GM12878 (cell line): ENCODE measurements around the gene LPGAT1. TPM values are rescaled to one million over a fixed set of nuclear protein-coding genes. Genes with fewer than 3 reads are reported as not detected.

Experiments
- ATAC-seq: fragments of 200-7000 bp; cut with Tn5 transposase; 3 replicates; pipeline ENCODE4 v1.9.1; 2020; ENCODE audit warnings: mild to moderate bottlenecking, moderate library complexity
- BruUV-seq: library from RNA; stranded (reverse); fragments of 400-500 nt; replicated peaks from 2 replicates; lab custom pipeline; 2021; lab: Mats Ljungman, UMichigan
- CTCF ChIA-PET: fragments of 300-600 bp; sonication (Branson Sonifier 250); formaldehyde crosslinking; extraction: SDS; loops from one replicate; lab custom pipeline; 2021; ENCODE audit warnings: inconsistent platforms; lab: Yijun Ruan, JAX
- POLR2A ChIA-PET: fragments of 350-600 bp; formaldehyde crosslinking; extraction: SDS; loops from one replicate; lab custom pipeline; 2021; ENCODE audit warnings: inconsistent platforms; lab: Charles Lee
- RAD21 ChIA-PET: fragments of 300-600 bp; sonication (Branson Sonifier 250); formaldehyde crosslinking; loops from one replicate; lab custom pipeline; 2023; ENCODE audit warnings: antibody characterized with exemption; ENCODE audit not compliant: unreplicated experiment; lab: Charles Lee
- SMC1A ChIA-PET: fragments of 300-600 bp; sonication (Branson Sonifier 250); formaldehyde crosslinking; loops from one replicate; lab custom pipeline; 2023; ENCODE audit not compliant: unreplicated experiment, uncharacterized antibody; lab: Charles Lee
- DNase-seq: peaks from one replicate; pipeline ENCODE4 v3.0.0-alpha.2; 2011; ENCODE audit warnings: low read depth, low spot score
- FAIRE-seq: peaks from 3 replicates; lab custom pipeline; 2011; peaks lifted over from hg19 to GRCh38; lab: Jason Lieb, UNC
- H2AFZ ChIP-seq: 2 replicates; pipeline ENCODE4 v1.6.0; 2011; ENCODE audit warnings: low read depth, low read length, control low read depth; ENCODE audit not compliant: control insufficient read depth
- H3K27ac ChIP-seq: 2 replicates; pipeline ENCODE4 v1.5.1; 2011; ENCODE audit warnings: control low read depth; ENCODE audit not compliant: control insufficient read depth, insufficient read depth
- H3K27me3 ChIP-seq, 2 experiments: replicated peaks in 1 of 2; 2 replicates each; pipeline versions ENCODE4 v1.6.0 to v1.6.1; 2011; ENCODE audit warnings: low read length in 1 of 2; ENCODE audit not compliant: control insufficient read depth in 2 of 2, insufficient read depth in 2 of 2
- H3K36me3 ChIP-seq, 2 experiments: 2 replicates each; pipeline ENCODE4 v1.5.1; 2011; ENCODE audit warnings: low read length in 1 of 2; ENCODE audit not compliant: control insufficient read depth in 2 of 2, insufficient read depth in 2 of 2
- H3K4me1 ChIP-seq: 2 replicates; pipeline ENCODE4 v1.6.1; 2011; ENCODE audit warnings: mild to moderate bottlenecking, low read length, moderate library complexity, mixed read lengths; ENCODE audit not compliant: control insufficient read depth, insufficient read depth
- H3K4me2 ChIP-seq: 2 replicates; pipeline ENCODE4 v1.6.0; 2011; ENCODE audit warnings: control low read depth; ENCODE audit not compliant: control insufficient read depth, insufficient read depth
- H3K4me3 ChIP-seq: fragments of 200-600 bp; sonication (generic); 2 replicates; pipeline ENCODE4 v1.5.1; 2016
- H3K79me2 ChIP-seq: 2 replicates; pipeline ENCODE4 v1.6.0; 2011; ENCODE audit warnings: low read length; ENCODE audit not compliant: control insufficient read depth, insufficient read depth
- H3K9ac ChIP-seq: 2 replicates; pipeline ENCODE4 v1.8.0; 2011; ENCODE audit warnings: low read length, control low read depth, mixed read lengths; ENCODE audit not compliant: control insufficient read depth, insufficient read depth
- H3K9me3 ChIP-seq: replicated peaks from 3 replicates; pipeline ENCODE4 v1.5.1; 2011; ENCODE audit warnings: mild to moderate bottlenecking, low read length; ENCODE audit not compliant: control insufficient read depth, insufficient read depth
- H4K20me1 ChIP-seq: 2 replicates; pipeline ENCODE4 v1.6.0; 2011; ENCODE audit not compliant: control insufficient read depth, insufficient read depth
- ATF7 ChIP-seq: fragments of 450-650 bp; IDR thresholded peaks from 2 replicates; pipeline ENCODE4 v1.6.1; 2016; ENCODE audit warnings: low read depth, mild to moderate bottlenecking
- CHD4 ChIP-seq: fragments of 200-600 bp; sonication (generic); IDR thresholded peaks from 2 replicates; pipeline ENCODE4 v1.6.1; 2016; ENCODE audit warnings: mild to moderate bottlenecking
- FOXM1 ChIP-seq: IDR thresholded peaks from 2 replicates; pipeline ENCODE4 v1.6.1; 2012; ENCODE audit warnings: low read depth, mild to moderate bottlenecking, inconsistent platforms, low read length, moderate library complexity
- HDGF ChIP-seq: fragments of 450-650 bp; IDR thresholded peaks from 2 replicates; pipeline ENCODE4 v1.6.1; 2016; ENCODE audit warnings: antibody characterized with exemption
- NR2F1 ChIP-seq: fragments of 450-650 bp; conservative IDR thresholded peaks from 2 replicates; pipeline ENCODE4 v1.6.1; 2017; ENCODE audit warnings: mild to moderate bottlenecking
- RAD51 ChIP-seq: fragments of 450-650 bp; IDR thresholded peaks from 2 replicates; pipeline ENCODE4 v1.6.1; 2016; ENCODE audit warnings: moderate library complexity, mild to moderate bottlenecking, inconsistent platforms
- RFX5 ChIP-seq: IDR thresholded peaks from 2 replicates; pipeline ENCODE4 v1.6.1; 2011; ENCODE audit warnings: low read depth, low read length, improper control_type of control experiment
- TBL1XR1 ChIP-seq: IDR thresholded peaks from 2 replicates; pipeline ENCODE4 v1.6.1; 2012; ENCODE audit warnings: low read depth, low read length, improper control_type of control experiment
- TCF12 ChIP-seq: IDR thresholded peaks from 2 replicates; pipeline ENCODE4 v1.6.1; 2011; ENCODE audit warnings: low read depth, mild to moderate bottlenecking, low read length
- WRNIP1 ChIP-seq: IDR thresholded peaks from 2 replicates; pipeline ENCODE4 v1.6.1; 2011; ENCODE audit warnings: low read depth, low read length, improper control_type of control experiment, borderline replicate concordance
- ZNF384 ChIP-seq: IDR thresholded peaks from 2 replicates; pipeline ENCODE4 v1.6.1; 2012; ENCODE audit warnings: low read depth, mild to moderate bottlenecking, low read length, improper control_type of control experiment, borderline replicate concordance
- WGBS: methylation state at CpG from one replicate; pipeline ENCODE4 v1.1.6; 2016; ENCODE audit warnings: low lambda C conversion rate; ENCODE audit not compliant: insufficient replicate concordance, insufficient coverage; ENCODE audit errors: missing lambda C conversion rate; 5-methylcytosine and 5-hydroxymethylcytosine counted together
- in situ Hi-C: fragments of 300-500 bp; cut with MboI; formaldehyde crosslinking; loops from 9 replicates; pipeline ENCODE4 v1.14.3; 2018; ENCODE audit warnings: mixed read lengths
- intact Hi-C: fragments of 100-400 bp; cut with micrococcal nuclease; formaldehyde crosslinking; loops from one replicate; pipeline ENCODE4 v1.14.2; 2022; ENCODE audit not compliant: unreplicated experiment
- polyA plus RNA-seq, 11 experiments: library from polyadenylated mRNA; depleted of rRNA in 4 of 11; unstranded in 6 of 11; stranded (reverse) in 5 of 11; fragments of >200 nt; fragmentation: Nextera tagmentation in 4 of 11; fragmentation: Illumina TruSeq in 1 of 11; extraction: Ambion mirVana in 4 of 11; extraction: Trizol in 1 of 11; gene quantifications; 1 replicate in 1 of 11; 2 replicates in 10 of 11; pipeline versions ENCODE4 v1.2.1 to v1.2.3, GENCODE V29; 2011 to 2016; ENCODE audit warnings: inconsistent platforms in 2 of 11, missing spikeins in 2 of 11, low read depth in 1 of 11
- total RNA-seq, 4 experiments: library from RNA; depleted of rRNA in 3 of 4; stranded (reverse); fragments of >200 nt in 3 of 4; fragmentation: Illumina TruSeq in 1 of 4; extraction: Trizol in 1 of 4; gene quantifications; 2 replicates each; pipeline versions ENCODE4 v1.2.1 to v1.2.3, GENCODE V29; 2013 to 2021
- TF ChIP-seq, protein P1 (sequence below): fragments of 450-650 bp; IDR thresholded peaks from 2 replicates; pipeline ENCODE4 v1.6.1; 2017; ENCODE audit warnings: mild to moderate bottlenecking, moderate library complexity
- TF ChIP-seq, protein P2 (sequence below): fragments of 450-650 bp; IDR thresholded peaks from 2 replicates; pipeline ENCODE4 v1.6.1; 2017; ENCODE audit warnings: borderline replicate concordance
- TF ChIP-seq, protein P3 (sequence below): IDR thresholded peaks from 2 replicates; pipeline ENCODE4 v1.6.1; 2012; ENCODE audit warnings: low read depth, low read length, improper control_type of control experiment

LPGAT1 gene
- total and polyA plus RNA-seq, 10 of the 15 experiments (the other 5 are each of a cell fraction or from before 2014, with no cell fraction given), result 5.8 to 40.6 (median 19.2) TPM

DNA sequence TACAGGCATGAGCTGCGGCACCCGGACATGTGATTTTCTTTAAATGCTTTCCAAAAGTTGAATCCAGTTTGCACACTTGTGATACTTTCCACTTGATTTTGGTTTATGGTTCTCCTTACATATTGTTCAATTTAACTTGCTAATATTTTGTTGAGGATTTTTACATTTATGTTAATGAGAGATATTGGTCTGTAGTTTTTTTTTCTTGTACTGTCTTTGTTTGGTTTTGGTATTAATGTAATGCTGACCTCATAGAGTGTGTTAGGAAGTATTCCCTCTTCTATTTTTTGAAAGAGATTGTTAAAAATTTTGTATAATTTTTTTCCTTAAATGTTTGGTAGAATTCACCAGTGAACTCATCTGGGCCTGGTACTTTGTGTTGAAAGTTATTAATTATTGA is 34.6 kb upstream of the LPGAT1 start:
- no peaks in the 10 kb centered on the region for H3K36me3 ChIP-seq
- H3K79me2 ChIP-seq, result no peaks in the 10 kb centered on the region
- no peak overlapping the region for H3K4me3 ChIP-seq
- no peak for TF ChIP-seq RAD51
- TF ChIP-seq, all 136 proteins: peak for 0
- intact Hi-C loops (no loop called here), in situ Hi-C loops (no loop called here)
- DNase-seq (no peak), ATAC-seq (no peak), FAIRE-seq (no peak)
- 95% methylated on average over 2 of the region's 2 CpGs for WGBS
- ChIA-PET SMC1A (interaction anchor here (0.6 to 0.7 kb wide), 2 partner anchors 112 to 1171 kb away, joined by 3 read pairs; no protein-coding TSS in a partner anchor), RAD21 (no interaction called here), CTCF (interaction anchor here (1.0 kb wide), 1 partner anchor 184 kb away, joined by 4 read pairs; no protein-coding TSS in a partner anchor), POLR2A (no interaction called here)
- H2AFZ ChIP-seq, result no peak overlapping the region
- no peaks in the 10 kb centered on the region for H4K20me1 ChIP-seq
- H3K9ac ChIP-seq, result no peak overlapping the region
- H3K4me2 ChIP-seq, result no peak overlapping the region
- H3K27me3 ChIP-seq, result no peaks in the 10 kb centered on the region
- no TSS peak for BruUV-seq
- no peak overlapping the region for H3K27ac ChIP-seq
- H3K9me3 ChIP-seq, result no peaks in the 10 kb centered on the region; the same call in 1 of the 3 replicates
- no peaks in the 10 kb centered on the region for H3K4me1 ChIP-seq

DNA sequence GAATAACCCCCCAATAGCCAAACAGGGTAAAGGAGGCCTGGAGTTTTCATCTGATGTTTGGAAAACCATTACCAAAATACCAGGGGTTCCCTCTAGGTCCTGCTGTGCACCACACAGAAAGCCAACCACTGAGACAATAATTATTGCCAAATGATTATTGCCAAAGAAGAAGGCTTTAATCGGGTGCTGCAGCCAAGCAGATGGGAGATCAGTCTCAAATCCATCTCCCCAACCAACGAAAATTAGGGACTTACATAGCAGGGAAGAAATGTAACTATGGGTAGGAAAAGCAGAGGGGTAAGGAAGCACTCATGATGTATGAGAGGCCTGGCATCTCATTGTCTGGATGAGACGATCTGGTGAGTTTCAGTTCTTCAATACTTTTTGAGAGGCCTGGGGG is 28.8 kb upstream of the LPGAT1 start:
- H3K36me3 ChIP-seq, result no peaks in the 10 kb centered on the region
- no peak overlapping the region for H3K4me3 ChIP-seq
- H4K20me1 ChIP-seq, result no peaks in the 10 kb centered on the region
- no peak overlapping the region for H2AFZ ChIP-seq
- no peaks in the 10 kb centered on the region for H3K4me1 ChIP-seq
- H3K27me3 ChIP-seq, result no peaks in the 10 kb centered on the region
- intact Hi-C loops, result no loop called here
- DNase-seq (no peak), FAIRE-seq (no peak), ATAC-seq (no peak)
- H3K4me2 ChIP-seq, result no peak overlapping the region
- WGBS, result 35% methylated on average over 3 of the region's 3 CpGs
- no peak overlapping the region for H3K9ac ChIP-seq
- in situ Hi-C loops, result no loop called here
- POLR2A ChIA-PET, result no interaction called here
- H3K9me3 ChIP-seq, result peaks cover 3% of the 10 kb centered on the region; the same call in 2 of the 3 replicates
- CTCF ChIA-PET, result no interaction called here
- no TSS peak for BruUV-seq
- SMC1A ChIA-PET, result no interaction called here
- RAD21 ChIA-PET, result no interaction called here
- no peaks in the 10 kb centered on the region for H3K79me2 ChIP-seq
- no peak overlapping the region for H3K27ac ChIP-seq
- TF ChIP-seq ZNF384, result no peak
- TF ChIP-seq, protein P1, sequence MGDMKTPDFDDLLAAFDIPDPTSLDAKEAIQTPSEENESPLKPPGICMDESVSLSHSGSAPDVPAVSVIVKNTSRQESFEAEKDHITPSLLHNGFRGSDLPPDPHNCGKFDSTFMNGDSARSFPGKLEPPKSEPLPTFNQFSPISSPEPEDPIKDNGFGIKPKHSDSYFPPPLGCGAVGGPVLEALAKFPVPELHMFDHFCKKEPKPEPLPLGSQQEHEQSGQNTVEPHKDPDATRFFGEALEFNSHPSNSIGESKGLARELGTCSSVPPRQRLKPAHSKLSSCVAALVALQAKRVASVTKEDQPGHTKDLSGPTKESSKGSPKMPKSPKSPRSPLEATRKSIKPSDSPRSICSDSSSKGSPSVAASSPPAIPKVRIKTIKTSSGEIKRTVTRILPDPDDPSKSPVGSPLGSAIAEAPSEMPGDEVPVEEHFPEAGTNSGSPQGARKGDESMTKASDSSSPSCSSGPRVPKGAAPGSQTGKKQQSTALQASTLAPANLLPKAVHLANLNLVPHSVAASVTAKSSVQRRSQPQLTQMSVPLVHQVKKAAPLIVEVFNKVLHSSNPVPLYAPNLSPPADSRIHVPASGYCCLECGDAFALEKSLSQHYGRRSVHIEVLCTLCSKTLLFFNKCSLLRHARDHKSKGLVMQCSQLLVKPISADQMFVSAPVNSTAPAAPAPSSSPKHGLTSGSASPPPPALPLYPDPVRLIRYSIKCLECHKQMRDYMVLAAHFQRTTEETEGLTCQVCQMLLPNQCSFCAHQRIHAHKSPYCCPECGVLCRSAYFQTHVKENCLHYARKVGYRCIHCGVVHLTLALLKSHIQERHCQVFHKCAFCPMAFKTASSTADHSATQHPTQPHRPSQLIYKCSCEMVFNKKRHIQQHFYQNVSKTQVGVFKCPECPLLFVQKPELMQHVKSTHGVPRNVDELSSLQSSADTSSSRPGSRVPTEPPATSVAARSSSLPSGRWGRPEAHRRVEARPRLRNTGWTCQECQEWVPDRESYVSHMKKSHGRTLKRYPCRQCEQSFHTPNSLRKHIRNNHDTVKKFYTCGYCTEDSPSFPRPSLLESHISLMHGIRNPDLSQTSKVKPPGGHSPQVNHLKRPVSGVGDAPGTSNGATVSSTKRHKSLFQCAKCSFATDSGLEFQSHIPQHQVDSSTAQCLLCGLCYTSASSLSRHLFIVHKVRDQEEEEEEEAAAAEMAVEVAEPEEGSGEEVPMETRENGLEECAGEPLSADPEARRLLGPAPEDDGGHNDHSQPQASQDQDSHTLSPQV, result no peak
- TF ChIP-seq HDGF, result no peak
- no peak for TF ChIP-seq FOXM1
- no peak for TF ChIP-seq ATF7
- no peak for TF ChIP-seq RFX5
- no peak for TF ChIP-seq CHD4
- TF ChIP-seq, protein P2, sequence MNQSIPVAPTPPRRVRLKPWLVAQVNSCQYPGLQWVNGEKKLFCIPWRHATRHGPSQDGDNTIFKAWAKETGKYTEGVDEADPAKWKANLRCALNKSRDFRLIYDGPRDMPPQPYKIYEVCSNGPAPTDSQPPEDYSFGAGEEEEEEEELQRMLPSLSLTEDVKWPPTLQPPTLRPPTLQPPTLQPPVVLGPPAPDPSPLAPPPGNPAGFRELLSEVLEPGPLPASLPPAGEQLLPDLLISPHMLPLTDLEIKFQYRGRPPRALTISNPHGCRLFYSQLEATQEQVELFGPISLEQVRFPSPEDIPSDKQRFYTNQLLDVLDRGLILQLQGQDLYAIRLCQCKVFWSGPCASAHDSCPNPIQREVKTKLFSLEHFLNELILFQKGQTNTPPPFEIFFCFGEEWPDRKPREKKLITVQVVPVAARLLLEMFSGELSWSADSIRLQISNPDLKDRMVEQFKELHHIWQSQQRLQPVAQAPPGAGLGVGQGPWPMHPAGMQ, result no peak
- no peak for TF ChIP-seq TBL1XR1
- no peak for TF ChIP-seq NR2F1
- TF ChIP-seq, protein P3, sequence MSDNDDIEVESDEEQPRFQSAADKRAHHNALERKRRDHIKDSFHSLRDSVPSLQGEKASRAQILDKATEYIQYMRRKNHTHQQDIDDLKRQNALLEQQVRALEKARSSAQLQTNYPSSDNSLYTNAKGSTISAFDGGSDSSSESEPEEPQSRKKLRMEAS, result no peak
- TF ChIP-seq TCF12, result no peak
- TF ChIP-seq WRNIP1, result no peak
